Central memory CD8-positive, alpha-beta T cell (primary cell): ENCODE measurements around the gene PCDH15.

ENCODE experiments used
- ATAC-seq: fragments of 150-1000 bp; cut with Tn5 transposase; replicated peaks from 2 replicates; pipeline ENCODE4 v1.10.0; 2022; ENCODE audit warnings: mild to moderate bottlenecking, moderate FRiP score, moderate number of reproducible peaks; ENCODE audit not compliant: poor library complexity, severe bottlenecking; ENCODE audit errors: extremely low read depth
- DNase-seq, 2 donors: peaks; one replicate each; pipeline ENCODE4 v3.0.0; 2021; ENCODE audit warnings: low spot score in 2 of 2
- H3K27ac Mint-ChIP-seq: one replicate; pipeline ENCODE4 v1.8.0; 2022; ENCODE audit warnings: low read depth, mild to moderate bottlenecking, moderate library complexity, mixed read lengths
- H3K27me3 Mint-ChIP-seq: one replicate; pipeline ENCODE4 v1.8.0; 2022; ENCODE audit warnings: mixed read lengths
- H3K36me3 Mint-ChIP-seq: one replicate; pipeline ENCODE4 v1.8.0; 2022; ENCODE audit warnings: mild to moderate bottlenecking, moderate library complexity, mixed read lengths; ENCODE audit not compliant: insufficient read depth
- H3K4me1 Mint-ChIP-seq: one replicate; pipeline ENCODE4 v1.8.0; 2022; ENCODE audit warnings: mixed read lengths
- H3K4me3 Mint-ChIP-seq: one replicate; pipeline ENCODE4 v1.8.0; 2022; ENCODE audit warnings: mild to moderate bottlenecking, moderate library complexity, mixed read lengths
- H3K9me3 Mint-ChIP-seq: one replicate; pipeline ENCODE4 v1.8.0; 2022; ENCODE audit warnings: mixed read lengths

The PCDH15 gene

DNA sequence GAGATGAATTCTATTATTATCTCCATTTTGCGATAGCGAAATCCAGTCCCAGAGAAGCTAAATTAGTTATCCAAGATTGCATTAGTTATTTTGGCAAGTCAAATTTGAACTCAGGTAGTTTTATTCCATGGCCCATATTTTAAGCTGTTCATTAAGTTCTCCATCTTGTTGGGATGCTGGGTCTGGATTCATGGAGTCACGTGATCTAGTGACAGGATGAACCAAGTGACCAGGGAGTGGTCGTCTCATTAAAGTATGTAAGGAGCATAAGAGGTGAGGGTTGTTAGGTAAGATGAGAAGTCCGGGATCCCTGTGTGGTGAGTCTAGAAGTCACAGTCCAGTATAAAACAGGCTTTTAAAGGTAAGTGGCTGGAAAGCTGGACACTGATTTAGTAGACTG, 740.5 kb downstream of the PCDH15 start:
- Mint-ChIP-seq H3K27me3 (no peaks in the 10 kb centered on the region), H3K4me3 (no peak overlapping the region), H3K36me3 (no peaks in the 10 kb centered on the region), H3K4me1 (no peaks in the 10 kb centered on the region), H3K9me3 (peaks cover 23% of the 10 kb centered on the region), H3K27ac (no peak overlapping the region)
- no peak for DNase-seq
- ATAC-seq: no peak

GRCh38 chr10:54057357-54057756, 743.7 kb downstream of the PCDH15 start:
- peaks cover 30% of the 10 kb centered on the region for H3K9me3 Mint-ChIP-seq
- H3K27ac Mint-ChIP-seq: no peak overlapping the region
- DNase-seq (no peak), ATAC-seq (no peak)
- no peak overlapping the region for H3K4me3 Mint-ChIP-seq
- H3K4me1 Mint-ChIP-seq: no peaks in the 10 kb centered on the region
- no peaks in the 10 kb centered on the region for H3K36me3 Mint-ChIP-seq
- H3K27me3 Mint-ChIP-seq: no peaks in the 10 kb centered on the region

- Mint-ChIP-seq H3K9me3 (peaks cover 9% of the 10 kb centered on the region), H3K36me3 (no peaks in the 10 kb centered on the region), H3K4me3 (no peak overlapping the region), H3K27me3 (no peaks in the 10 kb centered on the region), H3K27ac (no peak overlapping the region), H3K4me1 (no peaks in the 10 kb centered on the region)
- no peak for DNase-seq
- no peak for ATAC-seq
These were observed 774.7 kb downstream of the PCDH15 start for GRCh38 chr10:54026340-54026739.

GRCh38 chr10:54011117-54011516, 789.9 kb downstream of the PCDH15 start:
- Mint-ChIP-seq H3K27ac (no peak overlapping the region), H3K36me3 (no peaks in the 10 kb centered on the region), H3K9me3 (peaks cover 46% of the 10 kb centered on the region), H3K27me3 (no peaks in the 10 kb centered on the region), H3K4me3 (no peak overlapping the region), H3K4me1 (no peaks in the 10 kb centered on the region)
- no peak for DNase-seq
- ATAC-seq: no peak

GRCh38 chr10:54010337-54010933, 790.6 kb downstream of the PCDH15 start:
- ATAC-seq (no peak), DNase-seq (no peak)
- no peaks in the 10 kb centered on the region for H3K36me3 Mint-ChIP-seq
- H3K27ac Mint-ChIP-seq: no peak overlapping the region
- H3K9me3 Mint-ChIP-seq: peaks cover 47% of the 10 kb centered on the region
- H3K27me3 Mint-ChIP-seq: no peaks in the 10 kb centered on the region
- H3K4me1 Mint-ChIP-seq: no peaks in the 10 kb centered on the region
- no peak overlapping the region for H3K4me3 Mint-ChIP-seq

GRCh38 chr10:54009672-54010071, 791.4 kb downstream of the PCDH15 start:
- no peaks in the 10 kb centered on the region for H3K36me3 Mint-ChIP-seq
- ATAC-seq: no peak
- no peak for DNase-seq
- H3K9me3 Mint-ChIP-seq: peaks cover 43% of the 10 kb centered on the region
- no peaks in the 10 kb centered on the region for H3K27me3 Mint-ChIP-seq
- no peaks in the 10 kb centered on the region for H3K4me1 Mint-ChIP-seq
- H3K27ac Mint-ChIP-seq: no peak overlapping the region
- no peak overlapping the region for H3K4me3 Mint-ChIP-seq

DNA sequence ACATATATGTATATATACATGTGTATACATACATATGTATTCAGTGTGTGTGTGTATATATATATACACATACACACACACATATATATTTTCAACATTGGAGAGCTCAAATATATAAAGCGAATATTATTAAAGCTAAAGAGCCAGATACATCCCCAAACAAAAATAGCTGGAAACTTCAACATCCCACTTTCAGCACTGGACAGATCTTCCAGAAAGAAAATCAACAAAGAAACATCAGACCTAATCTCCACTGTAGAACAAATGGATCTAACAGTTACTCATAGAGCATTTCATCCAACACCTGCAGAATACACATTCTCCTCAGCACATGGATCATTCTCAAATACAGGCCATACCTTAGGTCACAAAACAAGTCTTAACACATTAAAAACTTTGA, 799.0 kb downstream of the PCDH15 start:
- Mint-ChIP-seq H3K9me3 (peaks cover 12% of the 10 kb centered on the region), H3K4me3 (no peak overlapping the region), H3K4me1 (no peaks in the 10 kb centered on the region), H3K36me3 (no peaks in the 10 kb centered on the region), H3K27ac (no peak overlapping the region), H3K27me3 (no peaks in the 10 kb centered on the region)
- ATAC-seq: no peak
- DNase-seq: no peak

GRCh38 chr10:53997953-53998352, 803.1 kb downstream of the PCDH15 start:
- Mint-ChIP-seq H3K27ac (no peak overlapping the region), H3K36me3 (no peaks in the 10 kb centered on the region), H3K9me3 (no peaks in the 10 kb centered on the region), H3K27me3 (no peaks in the 10 kb centered on the region), H3K4me3 (no peak overlapping the region), H3K4me1 (no peaks in the 10 kb centered on the region)
- DNase-seq: no peak
- no peak for ATAC-seq

GRCh38 chr10:53990799-53991238, 810.2 kb downstream of the PCDH15 start:
- Mint-ChIP-seq H3K4me3 (no peak overlapping the region), H3K36me3 (no peaks in the 10 kb centered on the region), H3K27ac (no peak overlapping the region), H3K27me3 (no peaks in the 10 kb centered on the region), H3K4me1 (no peaks in the 10 kb centered on the region), H3K9me3 (peaks cover 13% of the 10 kb centered on the region)
- DNase-seq (no peak), ATAC-seq (no peak)

- Mint-ChIP-seq H3K4me1 (no peaks in the 10 kb centered on the region), H3K27ac (no peak overlapping the region), H3K36me3 (no peaks in the 10 kb centered on the region), H3K9me3 (peaks cover 25% of the 10 kb centered on the region), H3K4me3 (no peak overlapping the region), H3K27me3 (no peaks in the 10 kb centered on the region)
- ATAC-seq: no peak
- DNase-seq: no peak
These were observed 817.6 kb downstream of the PCDH15 start for GRCh38 chr10:53983431-53983830.

DNA sequence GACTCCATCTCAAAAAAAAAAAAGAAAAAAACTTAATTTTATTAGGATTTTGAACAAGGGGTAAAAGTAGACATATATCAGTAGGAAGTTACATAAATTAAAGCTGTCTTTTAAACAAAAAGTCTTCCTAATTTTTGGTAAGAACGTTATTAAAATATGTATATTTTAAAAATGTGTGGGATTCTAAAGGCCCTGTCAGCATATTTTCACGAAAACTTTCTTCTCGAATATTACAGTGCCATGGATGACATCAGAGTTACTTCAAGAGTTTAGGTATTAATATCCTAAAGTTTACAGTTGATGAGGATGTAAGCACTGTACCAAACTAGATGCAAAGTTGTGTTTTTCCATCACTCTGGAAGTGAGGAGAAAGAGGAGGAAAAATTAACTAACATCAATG, 820.8 kb downstream of the PCDH15 start:
- H3K4me3 Mint-ChIP-seq: no peak overlapping the region

DNA sequence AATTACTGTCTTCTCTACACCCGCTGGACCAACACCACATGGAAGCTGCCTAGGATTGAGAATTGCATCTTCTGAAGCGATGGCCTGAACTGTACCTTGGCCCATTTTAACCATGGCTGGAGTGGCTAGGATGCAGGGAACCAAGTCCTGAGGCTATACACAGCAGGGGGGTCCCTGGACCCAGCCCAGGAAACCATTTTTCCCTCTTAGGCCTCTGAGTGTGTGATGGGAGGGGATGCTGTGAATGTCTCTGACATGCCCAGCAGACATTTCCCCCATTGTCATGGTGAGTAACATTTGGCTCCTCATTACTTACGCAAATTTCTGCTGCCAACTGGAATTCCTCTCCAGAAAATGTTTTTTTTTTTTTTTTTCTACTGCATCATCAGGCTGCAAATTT, 822.7 kb downstream of the PCDH15 start:
- ATAC-seq (no peak), DNase-seq (no peak)
- no peak overlapping the region for H3K4me3 Mint-ChIP-seq
- no peaks in the 10 kb centered on the region for H3K36me3 Mint-ChIP-seq
- no peak overlapping the region for H3K27ac Mint-ChIP-seq
- no peaks in the 10 kb centered on the region for H3K27me3 Mint-ChIP-seq
- H3K9me3 Mint-ChIP-seq: peaks cover 21% of the 10 kb centered on the region
- no peaks in the 10 kb centered on the region for H3K4me1 Mint-ChIP-seq

More for the DNA sequence above, 820.8 kb downstream of the PCDH15 start:
- Mint-ChIP-seq H3K36me3 (no peaks in the 10 kb centered on the region), H3K9me3 (peaks cover 22% of the 10 kb centered on the region), H3K27me3 (no peaks in the 10 kb centered on the region), H3K27ac (no peak overlapping the region), H3K4me1 (no peaks in the 10 kb centered on the region)
- ATAC-seq (no peak), DNase-seq (no peak)

DNA sequence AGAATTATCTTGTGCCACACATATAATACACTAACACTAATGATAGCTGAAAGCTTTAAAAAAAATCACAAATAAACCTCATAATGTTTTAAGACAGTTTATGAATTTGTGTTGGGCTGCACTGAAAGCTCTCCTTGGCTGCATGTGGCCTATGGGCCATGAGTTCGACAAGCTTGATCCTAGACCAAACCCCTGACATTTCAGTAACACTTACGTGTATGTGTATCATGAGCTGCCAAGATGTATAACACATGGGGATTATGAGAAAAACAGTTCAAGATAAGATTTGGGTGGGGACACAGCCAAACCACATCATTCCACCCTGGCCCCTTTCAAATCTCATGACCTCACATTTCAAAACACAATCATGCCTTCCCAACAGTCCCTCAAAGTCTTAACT, 823.8 kb downstream of the PCDH15 start:
- no peak overlapping the region for H3K4me3 Mint-ChIP-seq
- ATAC-seq (no peak), DNase-seq (no peak)
- H3K9me3 Mint-ChIP-seq: peaks cover 21% of the 10 kb centered on the region
- no peaks in the 10 kb centered on the region for H3K4me1 Mint-ChIP-seq
- no peaks in the 10 kb centered on the region for H3K27me3 Mint-ChIP-seq
- H3K36me3 Mint-ChIP-seq: no peaks in the 10 kb centered on the region
- H3K27ac Mint-ChIP-seq: no peak overlapping the region

- no peaks in the 10 kb centered on the region for H3K27me3 Mint-ChIP-seq
- DNase-seq: no peak
- H3K36me3 Mint-ChIP-seq: no peaks in the 10 kb centered on the region
- no peak overlapping the region for H3K27ac Mint-ChIP-seq
- H3K4me3 Mint-ChIP-seq: no peak overlapping the region
- H3K9me3 Mint-ChIP-seq: no peaks in the 10 kb centered on the region
- no peak for ATAC-seq
- no peaks in the 10 kb centered on the region for H3K4me1 Mint-ChIP-seq
These were observed 843.6 kb downstream of the PCDH15 start for GRCh38 chr10:53957401-53957800.
